H1 (cell line): ENCODE measurements around the gene AUH. TPM values are rescaled to one million over a fixed set of nuclear protein-coding genes. Genes with fewer than 3 reads are reported as not detected.

ENCODE experiments used
- CTCF ChIA-PET: fragments of 300-600 bp; sonication (Branson Sonifier 250); formaldehyde crosslinking; loops from one replicate; lab custom pipeline; 2021; ENCODE audit not compliant: partially characterized antibody; lab: Charles Lee
- POLR2A ChIA-PET: fragments of 300-600 bp; sonication (Branson Sonifier 250); formaldehyde crosslinking; loops from one replicate; lab custom pipeline; 2021; ENCODE audit warnings: inconsistent platforms; ENCODE audit not compliant: partially characterized antibody; lab: Charles Lee
- DNase-seq, 2 experiments: peaks; one replicate each; pipeline versions ENCODE4 v3.0.0 to v3.0.0-alpha.2; 2010 to 2022; ENCODE audit warnings: low spot score in 2 of 2, low read depth in 1 of 2, mixed read lengths in 1 of 2
- FAIRE-seq: peaks from 2 replicates; lab custom pipeline; 2011; peaks lifted over from hg19 to GRCh38; lab: Jason Lieb, UNC
- H2AFZ ChIP-seq: 2 replicates; pipeline ENCODE4 v1.8.1; 2012; ENCODE audit warnings: low read length, inconsistent platforms
- H2AK5ac ChIP-seq: 2 replicates; pipeline ENCODE4 v1.6.1; 2013; ENCODE audit warnings: low read depth, low read length
- H2BK120ac ChIP-seq: replicated peaks from 2 replicates; pipeline ENCODE3; 2013; ENCODE audit warnings: low read depth, low read length, inconsistent platforms
- H2BK12ac ChIP-seq: 2 replicates; pipeline ENCODE4 v1.6.1; 2013; ENCODE audit warnings: low read depth, low read length
- H2BK15ac ChIP-seq: 2 replicates; pipeline ENCODE4 v1.6.1; 2013; ENCODE audit warnings: low read length
- H2BK20ac ChIP-seq: 2 replicates; pipeline ENCODE4 v1.6.1; 2013; ENCODE audit warnings: low read length
- H2BK5ac ChIP-seq: 2 replicates; pipeline ENCODE4 v1.6.1; 2013; ENCODE audit warnings: low read depth, low read length
- H3K14ac ChIP-seq: 2 replicates; pipeline ENCODE4 v1.6.1; 2013; ENCODE audit warnings: inconsistent platforms; ENCODE audit not compliant: insufficient read length
- H3K18ac ChIP-seq: 2 replicates; pipeline ENCODE4 v1.6.1; 2013; ENCODE audit warnings: low read length; ENCODE audit errors: extremely low read depth
- H3K23ac ChIP-seq: 2 replicates; pipeline ENCODE4 v1.6.1; 2013; ENCODE audit warnings: inconsistent platforms; ENCODE audit not compliant: insufficient read length
- H3K23me2 ChIP-seq: 2 replicates; pipeline ENCODE4 v1.6.1; 2013; ENCODE audit warnings: low read depth, low read length
- H3K27ac ChIP-seq: 2 replicates; pipeline ENCODE4 v1.6.1; 2011; ENCODE audit warnings: low read depth, low read length, inconsistent platforms
- H3K27me3 ChIP-seq, 4 experiments: replicated peaks in 1 of 4; 1 replicate in 1 of 4; 2 replicates in 3 of 4; pipeline versions ENCODE4 v1.6.1 to v1.8.1; 2011 to 2013; ENCODE audit warnings: low read length in 3 of 4, mild to moderate bottlenecking in 3 of 4, inconsistent platforms in 2 of 4, mixed read lengths in 2 of 4, moderate library complexity in 1 of 4; ENCODE audit not compliant: control insufficient read depth in 3 of 4, insufficient read depth in 3 of 4; ENCODE audit errors: extremely low read depth in 1 of 4
- H3K36me3 ChIP-seq, 4 experiments: 2 replicates each; pipeline versions ENCODE4 v1.6.1 to v1.8.1; 2011 to 2013; ENCODE audit warnings: mild to moderate bottlenecking in 4 of 4, low read length in 3 of 4, moderate library complexity in 2 of 4, control low read depth in 1 of 4, inconsistent platforms in 1 of 4; ENCODE audit not compliant: insufficient read depth in 4 of 4, control insufficient read depth in 2 of 4
- H3K4ac ChIP-seq: replicated peaks from 2 replicates; pipeline ENCODE3; 2013; ENCODE audit warnings: low read length, low read depth, mixed read lengths, inconsistent platforms; ENCODE audit not compliant: insufficient read length
- H3K4me1 ChIP-seq, 4 experiments: replicated peaks in 1 of 4; 1 replicate in 1 of 4; 2 replicates in 3 of 4; pipeline versions ENCODE4 v1.6.1 to v1.8.1; 2011 to 2013; ENCODE audit warnings: low read length in 3 of 4, inconsistent platforms in 2 of 4, mixed read lengths in 1 of 4; ENCODE audit not compliant: insufficient read depth in 4 of 4, control insufficient read depth in 3 of 4
- H3K4me2 ChIP-seq, 2 experiments: 2 replicates each; pipeline versions ENCODE4 v1.6.1 to v1.8.1; 2011 to 2013; ENCODE audit warnings: low read depth in 2 of 2, low read length in 2 of 2, control low read depth in 1 of 2, inconsistent platforms in 1 of 2, mild to moderate bottlenecking in 1 of 2; ENCODE audit not compliant: insufficient read depth in 1 of 2
- H3K4me3 ChIP-seq, 4 experiments: fragments of 200-600, 300-600 bp in 1 of 4; sonication (generic), shearing (Covaris generic), sonication (Bioruptor Twin) in 1 of 4; 2 replicates each; pipeline versions ENCODE4 v1.5.1 to v1.8.1; 2011 to 2016; ENCODE audit warnings: low read length in 4 of 4, low read depth in 3 of 4, control low read depth in 2 of 4, inconsistent platforms in 2 of 4, mild to moderate bottlenecking in 2 of 4, mixed read lengths in 1 of 4, moderate library complexity in 1 of 4; ENCODE audit not compliant: insufficient read depth in 2 of 4; ENCODE audit errors: extremely low read depth in 1 of 4
- H3K56ac ChIP-seq: replicated peaks from 2 replicates; pipeline ENCODE3; 2013; ENCODE audit warnings: low read depth, mild to moderate bottlenecking, mixed read lengths, low read length, inconsistent platforms; ENCODE audit not compliant: insufficient read length
- H3K79me1 ChIP-seq: 2 replicates; pipeline ENCODE4 v1.6.1; 2013; ENCODE audit warnings: low read depth, low read length, control low read depth
- H3K79me2 ChIP-seq, 2 experiments: 2 replicates each; pipeline versions ENCODE4 v1.6.1 to v1.8.1; 2012 to 2013; ENCODE audit warnings: low read length in 2 of 2, mild to moderate bottlenecking in 2 of 2, inconsistent platforms in 1 of 2; ENCODE audit not compliant: insufficient read depth in 2 of 2, control insufficient read depth in 1 of 2
- H3K9ac ChIP-seq, 4 experiments: replicated peaks in 1 of 4; 1 replicate in 1 of 4; 2 replicates in 3 of 4; pipeline versions ENCODE4 v1.6.1 to v1.8.1; 2011 to 2013; ENCODE audit warnings: low read depth in 3 of 4, low read length in 3 of 4, control low read depth in 2 of 4, mild to moderate bottlenecking in 2 of 4, moderate library complexity in 2 of 4, inconsistent platforms in 1 of 4; ENCODE audit errors: extremely low read depth in 1 of 4
- H3K9me3 ChIP-seq, 2 experiments: 2 replicates each; pipeline versions ENCODE4 v1.6.1 to v1.8.1; 2012 to 2013; ENCODE audit warnings: mild to moderate bottlenecking in 2 of 2, moderate library complexity in 2 of 2, control low read depth in 1 of 2, inconsistent platforms in 1 of 2, low read depth in 1 of 2, low read length in 1 of 2, mixed read lengths in 1 of 2; ENCODE audit not compliant: insufficient read depth in 2 of 2
- H4K20me1 ChIP-seq, 2 experiments: replicated peaks in 1 of 2; 2 replicates each; pipeline versions ENCODE3 to v1.8.1; 2011 to 2013; ENCODE audit warnings: inconsistent platforms in 2 of 2, low read length in 2 of 2, mild to moderate bottlenecking in 1 of 2; ENCODE audit not compliant: insufficient read depth in 2 of 2, control insufficient read depth in 1 of 2
- H4K5ac ChIP-seq: 2 replicates; pipeline ENCODE4 v1.6.1; 2013; ENCODE audit warnings: low read length, low read depth, mixed read lengths, inconsistent platforms; ENCODE audit not compliant: insufficient read length
- H4K8ac ChIP-seq: 2 replicates; pipeline ENCODE4 v1.8.0; 2013; ENCODE audit warnings: mild to moderate bottlenecking, moderate library complexity, low read length, inconsistent platforms; ENCODE audit not compliant: insufficient read depth; ENCODE audit errors: extremely low read depth
- H4K91ac ChIP-seq: replicated peaks from 2 replicates; pipeline ENCODE3; 2013; ENCODE audit warnings: low read length, mixed read lengths, inconsistent platforms; ENCODE audit not compliant: insufficient read length
- EGR1 ChIP-seq: IDR thresholded peaks from 2 replicates; pipeline ENCODE4 v1.6.1; 2011; ENCODE audit warnings: low read depth, low read length, borderline replicate concordance
- HDAC2 ChIP-seq, 2 experiments: fragments of 300-600 bp in 1 of 2; sonication (generic) in 1 of 2; IDR thresholded peaks; 2 replicates each; pipeline ENCODE4 v1.6.1; 2011 to 2012; ENCODE audit warnings: low read depth in 2 of 2, low read length in 2 of 2, mild to moderate bottlenecking in 2 of 2, moderate library complexity in 2 of 2, borderline replicate concordance in 1 of 2, inconsistent platforms in 1 of 2
- PHF8 ChIP-seq: fragments of 200-600 bp; sonication (generic); conservative IDR thresholded peaks from 2 replicates; pipeline ENCODE4 v1.7.1; 2012; ENCODE audit warnings: low read depth, mild to moderate bottlenecking, inconsistent platforms, low read length, moderate library complexity
- WGBS, 2 experiments: shearing (Covaris generic) in 1 of 2; methylation state at CpG; one replicate each; pipeline versions ENCODE4 v1.1.6 to v1.1.7; 2013 to 2015; ENCODE audit warnings: low lambda C conversion rate in 2 of 2, mixed read lengths in 2 of 2, inconsistent platforms in 1 of 2, low coverage in 1 of 2, missing lambda C conversion rate in 1 of 2; ENCODE audit not compliant: insufficient replicate concordance in 2 of 2, insufficient coverage in 1 of 2, insufficient read length in 1 of 2; ENCODE audit errors: extremely low coverage in 1 of 2, missing lambda C conversion rate in 1 of 2; 5-methylcytosine and 5-hydroxymethylcytosine counted together
- polyA plus RNA-seq, 7 experiments: library from polyadenylated mRNA; depleted of rRNA in 3 of 7; stranded (reverse) in 5 of 7; unstranded in 2 of 7; fragments of >200 nt in 5 of 7; fragments of 200-250 nt in 2 of 7; gene quantifications; 1 replicate in 5 of 7; 2 replicates in 1 of 7; 4 replicates in 1 of 7; pipeline versions ENCODE4 v1.2.1 to v1.2.3, GENCODE V29; 2011 to 2013; ENCODE audit warnings: missing spikeins in 2 of 7, mixed read lengths in 2 of 7
- total RNA-seq: library from RNA; stranded (reverse); fragmentation: NEBNext Ultra II Directional; extraction: Animal tissue kit (Norgen Biotek cat#: 25700); gene quantifications from 2 replicates; pipeline ENCODE4 v1.2.1, GENCODE V29; 2021

The AUH gene
- total and polyA plus RNA-seq, 2 of the 8 experiments (the other 6 are each of a cell fraction or from before 2014, with no cell fraction given) = 5.8 to 21.9 TPM

DNA sequence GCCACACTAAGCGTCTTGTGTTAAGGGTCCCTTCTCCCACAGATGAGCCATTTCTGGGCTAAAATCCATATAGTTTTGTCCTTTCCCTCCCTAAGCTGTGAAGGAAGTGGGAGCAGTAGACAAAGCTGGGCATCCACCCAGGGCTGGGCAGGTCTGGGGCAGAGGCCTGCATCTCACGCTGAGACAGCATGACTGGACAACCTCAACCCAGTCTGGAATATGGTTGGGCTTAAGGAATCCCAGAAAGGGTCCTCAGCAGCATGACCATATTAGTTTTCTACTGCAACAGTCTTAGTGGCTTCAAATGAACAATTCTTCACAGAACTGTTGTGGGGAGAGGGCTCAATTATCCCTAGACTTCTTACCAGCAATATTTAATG, 173.8 kb downstream of the AUH start:
- no peak overlapping the region for H3K18ac ChIP-seq
- H3K4me2 ChIP-seq = no peak overlapping the region

More for the DNA sequence above, 173.8 kb downstream of the AUH start:
- Histone ChIP-seq H4K91ac (no peak overlapping the region), H3K27ac (no peak overlapping the region), H2BK5ac (no peak overlapping the region), H3K56ac (no peak overlapping the region), H4K5ac (no peak overlapping the region), H4K20me1 (no peaks in the 10 kb centered on the region), H3K9me3 (0 out of 4 replicates have a peak, but pooled peaks cover 0 to 2% of the 10 kb centered on the region in 2 experiments), H2BK120ac (no peak overlapping the region), H2AK5ac (no peak overlapping the region), H3K36me3 (no peaks in the 10 kb centered on the region), H2BK12ac (no peak overlapping the region), H3K4me1 (no peaks in the 10 kb centered on the region; a peak in 1 of 7 replicates), H2AFZ (no peak overlapping the region), H3K27me3 (peaks cover 0 to 3% (median 1%) of the 10 kb centered on the region in 4 experiments; a peak in 3 of 7 replicates), H3K4ac (no peak overlapping the region), H3K23me2 (peaks cover under 1% of the 10 kb centered on the region; the same call in 1 of the 2 replicates), H3K79me1 (no peaks in the 10 kb centered on the region), H3K9ac (no peak overlapping the region), H4K8ac (no peak overlapping the region), H3K4me3 (no peak overlapping the region), H3K14ac (no peak overlapping the region), H2BK15ac (no peak overlapping the region), H3K23ac (no peak overlapping the region), H3K79me2 (no peaks in the 10 kb centered on the region), H2BK20ac (no peak overlapping the region)
- POLR2A ChIA-PET = no interaction called here
- CTCF ChIA-PET = interaction anchor here (0.9 to 1.6 kb wide), 5 partner anchors 10 to 273 kb away, joined by 3 to 5 read pairs (median 4); no protein-coding TSS in a partner anchor
- DNase-seq = no peak
- TF ChIP-seq EGR1 (no peak), PHF8 (no peak), HDAC2 (IDR thresholded peaks at IDR 0.05; ENCODE audit: borderline replicate concordance in 1 of 2, low read depth in 2 of 2, low read length in 2 of 2) (no peak)
- FAIRE-seq = no peak
- 97% methylated on average over 2 of the region's 2 CpGs; no CpG with 5 or more reads in 1 of the 2 experiments for WGBS, 2 experiments
